CD4-positive, alpha-beta T cell treated with Interleukin-4 for 4 hours (primary cell): Measurements from ENCODE around the gene PTPN20.

Experiments
- DNase-seq: peaks from one replicate; pipeline ENCODE4 v3.0.0-alpha.2; 2020

PTPN20 gene

DNA sequence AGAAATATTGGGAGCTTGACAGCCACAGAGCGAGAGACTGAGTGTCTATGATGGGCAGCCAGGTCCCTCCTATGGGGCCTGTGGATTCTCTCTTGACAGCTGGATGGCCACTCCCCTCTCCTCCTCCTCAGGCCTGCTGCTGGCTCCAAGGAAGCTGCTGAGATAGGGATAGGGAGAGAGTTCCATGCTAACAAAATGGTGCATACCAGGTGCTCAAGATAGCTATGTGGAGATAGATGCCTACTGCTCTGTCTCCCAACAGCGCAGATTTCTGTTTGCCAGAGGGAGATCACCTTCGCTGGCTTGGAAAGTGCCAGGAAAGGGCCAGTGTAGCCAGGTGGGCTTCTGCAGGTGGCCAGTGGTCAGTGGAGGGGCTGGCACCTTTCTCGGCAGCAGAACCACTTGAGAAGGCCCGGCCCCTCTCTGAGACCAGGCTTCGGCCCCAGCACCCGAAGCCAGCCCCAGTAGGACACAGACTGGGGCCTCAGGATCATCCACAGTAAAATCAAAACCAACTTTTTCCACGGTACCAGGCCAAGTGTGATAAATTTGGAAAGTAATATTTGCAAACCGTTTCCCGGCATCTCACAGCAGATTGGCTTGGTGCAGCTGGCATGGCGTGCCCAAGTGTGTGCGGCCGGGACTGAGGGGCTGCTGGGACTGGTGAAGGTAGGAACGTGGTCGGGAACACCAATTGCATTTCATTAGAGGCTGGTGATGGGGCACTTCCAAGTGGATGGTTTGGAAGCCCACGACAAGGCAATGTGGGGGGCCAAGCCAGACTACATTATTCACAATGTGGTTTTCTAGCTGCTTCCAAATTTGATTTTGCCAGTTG lies 139.6 kb downstream of the PTPN20 start:
- no peak for DNase-seq

DNA sequence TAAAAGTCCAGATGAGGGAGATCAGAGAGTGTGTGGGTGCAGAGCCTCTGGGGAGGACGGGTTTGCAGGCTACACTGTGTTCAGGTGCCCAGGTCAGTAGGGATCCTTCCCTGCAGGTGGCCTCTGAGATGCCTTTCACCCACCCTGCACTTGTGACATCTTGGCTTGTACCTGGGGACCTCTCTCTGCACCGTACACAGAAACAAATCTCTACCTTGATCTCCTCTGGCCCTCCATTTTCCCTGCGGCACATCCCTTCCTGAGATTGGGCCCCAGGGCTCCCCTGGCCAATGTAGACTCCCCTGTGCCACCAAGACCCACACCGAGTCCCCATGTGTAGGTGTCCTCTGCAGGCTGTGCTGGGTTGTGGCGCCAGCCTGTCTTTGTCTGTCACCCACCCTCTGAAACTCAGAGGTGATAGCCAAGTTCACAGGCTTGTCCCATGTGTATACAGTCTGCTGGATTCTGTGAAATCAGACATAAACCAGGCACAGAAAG lies 140.6 kb downstream of the PTPN20 start:
- DNase-seq: no peak
